Sigmoid colon (tissue), 4 donors: ENCODE data around the gene OLFM3.

Source experiments
- EP300 ChIP-seq, 4 donors: sonication (generic); formaldehyde crosslinking; IDR thresholded peaks; one replicate each; pipeline ENCODE4 v1.6.1; 2017; ENCODE audit warnings: antibody characterized with exemption in 4 of 4
- POLR2AphosphoS5 ChIP-seq, 4 donors: sonication (generic); formaldehyde crosslinking; IDR thresholded peaks; one replicate each; pipeline ENCODE4 v1.6.1; 2017; ENCODE audit warnings: antibody characterized with exemption in 4 of 4
- TF ChIP-seq, protein P1 (sequence below), 4 experiments: fragments of 450-650 bp in 3 of 4; fragments of 200-600 bp in 1 of 4; IDR thresholded peaks; one replicate each; pipeline ENCODE4 v1.5.1; 2016 to 2019; ENCODE audit warnings: antibody characterized with exemption in 4 of 4, mild to moderate bottlenecking in 3 of 4, moderate library complexity in 2 of 4

DNA sequence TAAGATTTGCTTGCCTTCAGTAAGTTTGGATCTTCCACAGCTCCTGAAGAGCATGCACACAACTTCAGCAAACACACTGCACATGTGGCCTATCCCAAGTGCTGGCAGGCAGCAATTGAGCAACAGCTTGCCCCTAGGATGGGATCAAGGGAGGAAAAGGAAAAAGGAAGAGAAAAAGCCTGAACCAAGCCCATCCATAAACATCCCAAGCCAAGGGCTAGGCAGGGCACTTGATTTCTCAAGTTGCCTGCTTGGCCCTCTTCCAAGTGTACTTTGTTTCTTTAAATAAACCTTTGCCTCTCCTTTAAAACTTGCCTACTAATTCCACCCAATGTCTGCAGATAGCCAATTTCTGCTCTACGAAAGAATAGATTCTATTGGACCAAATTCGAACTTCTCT lies 49.0 kb upstream of the OLFM3 start:
- TF ChIP-seq EP300 (IDR thresholded peaks at IDR 0.05) (no peak), POLR2AphosphoS5 (IDR thresholded peaks at IDR 0.05) (no peak)
- TF ChIP-seq, protein P1, sequence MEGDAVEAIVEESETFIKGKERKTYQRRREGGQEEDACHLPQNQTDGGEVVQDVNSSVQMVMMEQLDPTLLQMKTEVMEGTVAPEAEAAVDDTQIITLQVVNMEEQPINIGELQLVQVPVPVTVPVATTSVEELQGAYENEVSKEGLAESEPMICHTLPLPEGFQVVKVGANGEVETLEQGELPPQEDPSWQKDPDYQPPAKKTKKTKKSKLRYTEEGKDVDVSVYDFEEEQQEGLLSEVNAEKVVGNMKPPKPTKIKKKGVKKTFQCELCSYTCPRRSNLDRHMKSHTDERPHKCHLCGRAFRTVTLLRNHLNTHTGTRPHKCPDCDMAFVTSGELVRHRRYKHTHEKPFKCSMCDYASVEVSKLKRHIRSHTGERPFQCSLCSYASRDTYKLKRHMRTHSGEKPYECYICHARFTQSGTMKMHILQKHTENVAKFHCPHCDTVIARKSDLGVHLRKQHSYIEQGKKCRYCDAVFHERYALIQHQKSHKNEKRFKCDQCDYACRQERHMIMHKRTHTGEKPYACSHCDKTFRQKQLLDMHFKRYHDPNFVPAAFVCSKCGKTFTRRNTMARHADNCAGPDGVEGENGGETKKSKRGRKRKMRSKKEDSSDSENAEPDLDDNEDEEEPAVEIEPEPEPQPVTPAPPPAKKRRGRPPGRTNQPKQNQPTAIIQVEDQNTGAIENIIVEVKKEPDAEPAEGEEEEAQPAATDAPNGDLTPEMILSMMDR (IDR thresholded peaks at IDR 0.05), result no peak
